ENCODE measurements around the gene FGB.

DNA sequence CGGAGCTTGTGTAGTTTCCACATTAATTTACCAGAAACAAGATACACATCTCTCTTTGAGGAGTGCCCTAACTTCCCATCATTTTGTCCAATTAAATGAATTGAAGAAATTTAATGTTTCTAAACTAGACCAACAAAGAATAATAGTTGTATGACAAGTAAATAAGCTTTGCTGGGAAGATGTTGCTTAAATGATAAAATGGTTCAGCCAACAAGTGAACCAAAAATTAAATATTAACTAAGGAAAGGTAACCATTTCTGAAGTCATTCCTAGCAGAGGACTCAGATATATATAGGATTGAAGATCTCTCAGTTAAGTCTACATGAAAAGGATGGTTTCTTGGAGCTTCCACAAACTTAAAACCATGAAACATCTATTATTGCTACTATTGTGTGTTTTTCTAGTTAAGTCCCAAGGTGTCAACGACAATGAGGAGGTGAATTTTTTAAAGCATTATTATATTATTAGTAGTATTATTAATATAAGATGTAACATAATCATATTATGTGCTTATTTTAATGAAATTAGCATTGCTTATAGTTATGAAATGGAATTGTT lies at the start of gene FGB:
- TF ChIP-seq, protein P1, sequence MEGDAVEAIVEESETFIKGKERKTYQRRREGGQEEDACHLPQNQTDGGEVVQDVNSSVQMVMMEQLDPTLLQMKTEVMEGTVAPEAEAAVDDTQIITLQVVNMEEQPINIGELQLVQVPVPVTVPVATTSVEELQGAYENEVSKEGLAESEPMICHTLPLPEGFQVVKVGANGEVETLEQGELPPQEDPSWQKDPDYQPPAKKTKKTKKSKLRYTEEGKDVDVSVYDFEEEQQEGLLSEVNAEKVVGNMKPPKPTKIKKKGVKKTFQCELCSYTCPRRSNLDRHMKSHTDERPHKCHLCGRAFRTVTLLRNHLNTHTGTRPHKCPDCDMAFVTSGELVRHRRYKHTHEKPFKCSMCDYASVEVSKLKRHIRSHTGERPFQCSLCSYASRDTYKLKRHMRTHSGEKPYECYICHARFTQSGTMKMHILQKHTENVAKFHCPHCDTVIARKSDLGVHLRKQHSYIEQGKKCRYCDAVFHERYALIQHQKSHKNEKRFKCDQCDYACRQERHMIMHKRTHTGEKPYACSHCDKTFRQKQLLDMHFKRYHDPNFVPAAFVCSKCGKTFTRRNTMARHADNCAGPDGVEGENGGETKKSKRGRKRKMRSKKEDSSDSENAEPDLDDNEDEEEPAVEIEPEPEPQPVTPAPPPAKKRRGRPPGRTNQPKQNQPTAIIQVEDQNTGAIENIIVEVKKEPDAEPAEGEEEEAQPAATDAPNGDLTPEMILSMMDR (IDR thresholded peaks at IDR 0.05): no peak
- TF ChIP-seq POLR2A (IDR thresholded peaks at IDR 0.05) (no peak), POLR2AphosphoS5 (IDR thresholded peaks at IDR 0.05) (no peak)

All from stomach (tissue), 4 donors.